WTC11 (cell line): ENCODE data around the gene TOGARAM2. TPM values are rescaled to one million over a fixed set of nuclear protein-coding genes. Genes with fewer than 3 reads are reported as not detected.

Experiments used
- ATAC-seq: fragments of 200-7000 bp; cut with Tn5 transposase; 2 replicates; pipeline ENCODE4 v1.10.0; 2021; ENCODE audit warnings: mild to moderate bottlenecking, moderate library complexity
- CTCF ChIA-PET: fragments of 300-600 bp; sonication (Branson Sonifier 250); formaldehyde crosslinking; loops from one replicate; lab custom pipeline; 2021; ENCODE audit warnings: antibody characterized with exemption; lab: Charles Lee
- POLR2A ChIA-PET: fragments of 350-600 bp; sonication (Branson Sonifier 250); formaldehyde crosslinking; loops from one replicate; lab custom pipeline; 2021; ENCODE audit warnings: antibody characterized with exemption; lab: Charles Lee
- DNase-seq: peaks from one replicate; pipeline ENCODE4 v3.0.0; 2021; ENCODE audit warnings: low spot score
- H3K27ac Mint-ChIP-seq: 2 replicates; pipeline ENCODE4 v1.8.0; 2021; ENCODE audit warnings: mixed read lengths
- H3K27me3 Mint-ChIP-seq: 2 replicates; pipeline ENCODE4 v1.8.0; 2021; ENCODE audit warnings: low read depth, mild to moderate bottlenecking, moderate library complexity, mixed read lengths
- H3K36me3 Mint-ChIP-seq: 2 replicates; pipeline ENCODE4 v1.8.0; 2021; ENCODE audit warnings: mixed read lengths
- H3K4me1 Mint-ChIP-seq: 2 replicates; pipeline ENCODE4 v1.8.0; 2022; ENCODE audit warnings: mixed read lengths
- H3K4me3 Mint-ChIP-seq: 2 replicates; pipeline ENCODE4 v1.8.0; 2021; ENCODE audit warnings: mild to moderate bottlenecking, moderate library complexity, mixed read lengths
- H3K9me3 Mint-ChIP-seq: 2 replicates; pipeline ENCODE4 v1.8.0; 2021; ENCODE audit warnings: mixed read lengths
- AFF4 ChIP-seq: sonication (generic); formaldehyde crosslinking; IDR thresholded peaks from 2 replicates; pipeline ENCODE4 v1.8.1; 2023; ENCODE audit warnings: mild to moderate bottlenecking, missing genetic modification reagents, borderline replicate concordance
- CREB1 ChIP-seq: sonication (generic); formaldehyde crosslinking; IDR thresholded peaks from 2 replicates; pipeline ENCODE4 v1.8.0; 2023; ENCODE audit warnings: mild to moderate bottlenecking, missing genetic modification reagents
- CREM ChIP-seq: sonication (generic); formaldehyde crosslinking; IDR thresholded peaks from 2 replicates; pipeline ENCODE4 v1.8.1; 2022; ENCODE audit warnings: mild to moderate bottlenecking, missing genetic modification reagents, moderate library complexity
- E2F1 ChIP-seq: sonication (generic); formaldehyde crosslinking; IDR thresholded peaks from 2 replicates; pipeline ENCODE4 v1.8.0; 2022; ENCODE audit warnings: mild to moderate bottlenecking, missing genetic modification reagents
- EMX1 ChIP-seq: fragments of 250-450 bp; sonication (Bioruptor Pico); IDR thresholded peaks from 2 replicates; pipeline ENCODE4 v1.8.0; 2021; ENCODE audit warnings: mild to moderate bottlenecking
- FOXP1 ChIP-seq: sonication (generic); formaldehyde crosslinking; IDR thresholded peaks from 2 replicates; pipeline ENCODE4 v1.8.0; 2022; ENCODE audit warnings: missing genetic modification reagents, mild to moderate bottlenecking, moderate library complexity, borderline replicate concordance
- FOXP4 ChIP-seq: sonication (generic); formaldehyde crosslinking; IDR thresholded peaks from 2 replicates; pipeline ENCODE4 v1.8.0; 2022; ENCODE audit warnings: mild to moderate bottlenecking, missing genetic modification reagents
- JUN ChIP-seq: sonication (generic); formaldehyde crosslinking; IDR thresholded peaks from 2 replicates; pipeline ENCODE4 v1.8.0; 2023; ENCODE audit warnings: mild to moderate bottlenecking, missing genetic modification reagents
- MYBL2 ChIP-seq: sonication (generic); formaldehyde crosslinking; IDR thresholded peaks from 2 replicates; pipeline ENCODE4 v1.8.1; 2023; ENCODE audit warnings: mild to moderate bottlenecking, moderate library complexity, missing genetic modification reagents
- NFATC4 ChIP-seq: fragments of 250-450 bp; sonication (Bioruptor Pico); IDR thresholded peaks from 2 replicates; pipeline ENCODE4 v1.9.0; 2021; ENCODE audit warnings: mild to moderate bottlenecking
- NFYB ChIP-seq: sonication (generic); formaldehyde crosslinking; conservative IDR thresholded peaks from 2 replicates; pipeline ENCODE4 v1.8.0; 2022; ENCODE audit warnings: low read depth, missing genetic modification reagents
- NR1H2 ChIP-seq: sonication (generic); formaldehyde crosslinking; IDR thresholded peaks from 2 replicates; pipeline ENCODE4 v1.9.0; 2021; ENCODE audit warnings: mild to moderate bottlenecking, moderate library complexity, missing genetic modification reagents
- OVOL2 ChIP-seq: fragments of 250-450 bp; sonication (Bioruptor Pico); IDR thresholded peaks from 2 replicates; pipeline ENCODE4 v1.9.0; 2021; ENCODE audit warnings: mild to moderate bottlenecking, borderline replicate concordance
- PRDM15 ChIP-seq: sonication (generic); formaldehyde crosslinking; IDR thresholded peaks from 2 replicates; pipeline ENCODE4 v1.8.0; 2022; ENCODE audit warnings: missing genetic modification reagents
- RELA ChIP-seq: sonication (generic); formaldehyde crosslinking; IDR thresholded peaks from 2 replicates; pipeline ENCODE4 v1.8.1; 2022; ENCODE audit warnings: missing genetic modification reagents, mild to moderate bottlenecking, borderline replicate concordance
- SMAD4 ChIP-seq: sonication (generic); formaldehyde crosslinking; IDR thresholded peaks from 2 replicates; pipeline ENCODE4 v1.8.0; 2022; ENCODE audit warnings: mild to moderate bottlenecking, missing genetic modification reagents
- TCF7 ChIP-seq: sonication (generic); formaldehyde crosslinking; IDR thresholded peaks from 2 replicates; pipeline ENCODE4 v1.8.0; 2022; ENCODE audit warnings: mild to moderate bottlenecking, low read depth, missing genetic modification reagents, moderate library complexity
- TEAD1 ChIP-seq: sonication (generic); formaldehyde crosslinking; IDR thresholded peaks from 2 replicates; pipeline ENCODE4 v1.8.0; 2022; ENCODE audit warnings: mild to moderate bottlenecking, missing genetic modification reagents
- TEAD4 ChIP-seq: sonication (generic); formaldehyde crosslinking; IDR thresholded peaks from 2 replicates; pipeline ENCODE4 v1.8.0; 2022; ENCODE audit warnings: mild to moderate bottlenecking, missing genetic modification reagents
- TP53 ChIP-seq: sonication (generic); formaldehyde crosslinking; IDR thresholded peaks from 2 replicates; pipeline ENCODE4 v1.8.1; 2023; ENCODE audit warnings: mild to moderate bottlenecking, missing genetic modification reagents
- ZNF396 ChIP-seq: fragments of 250-450 bp; sonication (Bioruptor Pico); IDR thresholded peaks from 2 replicates; pipeline ENCODE4 v1.8.0; 2021; ENCODE audit warnings: mild to moderate bottlenecking, moderate library complexity, borderline replicate concordance
- ZNF671 ChIP-seq: fragments of 250-450 bp; sonication (Bioruptor Pico); IDR thresholded peaks from 2 replicates; pipeline ENCODE4 v1.8.0; 2021; ENCODE audit warnings: mild to moderate bottlenecking
- total RNA-seq: library from RNA; stranded (reverse); gene quantifications from 3 replicates; pipeline ENCODE4 v1.2.3, GENCODE V29; 2021
- TF ChIP-seq, protein P1 (sequence below): sonication (generic); formaldehyde crosslinking; IDR thresholded peaks from 2 replicates; pipeline ENCODE4 v1.8.1; 2023; ENCODE audit warnings: mild to moderate bottlenecking, moderate library complexity, missing genetic modification reagents

Gene TOGARAM2
- total RNA-seq, 1 experiment from 2014 or later, result 1.0 TPM

DNA sequence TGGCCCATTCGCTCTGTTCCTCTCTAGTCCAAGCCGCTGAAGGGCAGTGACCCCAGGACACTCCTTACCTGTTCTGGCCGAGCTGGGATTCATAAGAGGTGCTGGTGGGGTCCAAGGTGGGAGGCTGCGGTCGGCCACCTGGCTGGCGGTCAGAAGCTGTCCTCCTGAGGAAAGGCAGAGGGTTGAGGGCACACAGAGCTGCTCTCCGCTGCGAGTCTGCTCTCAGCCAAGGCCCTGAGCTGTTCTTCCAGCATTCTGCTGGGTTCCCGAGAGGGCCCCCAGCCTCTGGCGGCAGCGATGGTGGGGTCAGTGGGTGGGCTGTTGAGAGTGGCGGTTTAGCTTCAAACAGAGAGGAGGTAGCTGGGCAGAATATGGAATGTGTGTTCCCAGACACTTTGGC is 89.4 kb downstream of the TOGARAM2 start:
- ChIA-PET CTCF (no interaction called here), POLR2A (no interaction called here)
- DNase-seq (no peak), ATAC-seq (no peak)
- Mint-ChIP-seq H3K27me3 (no peaks in the 10 kb centered on the region), H3K4me3 (no peak overlapping the region), H3K9me3 (no peaks in the 10 kb centered on the region), H3K4me1 (no peaks in the 10 kb centered on the region), H3K27ac (no peak overlapping the region), H3K36me3 (no peaks in the 10 kb centered on the region)
- TF ChIP-seq OVOL2 (CRISPR knock-in tag), result no peak
- TF ChIP-seq TP53 (CRISPR knock-in tag), result no peak
- no peak for TF ChIP-seq MYBL2
- no peak for TF ChIP-seq CREB1 (CRISPR knock-in tag)
- TF ChIP-seq SMAD4 (CRISPR knock-in tag), result no peak
- no peak for TF ChIP-seq CREM
- TF ChIP-seq RELA (CRISPR knock-in tag), result no peak
- TF ChIP-seq ZNF396 (CRISPR knock-in tag), result no peak
- TF ChIP-seq TCF7 (CRISPR knock-in tag), result no peak
- no peak for TF ChIP-seq FOXP1 (CRISPR knock-in tag)
- no peak for TF ChIP-seq NFYB (CRISPR knock-in tag)
- no peak for TF ChIP-seq JUN (CRISPR knock-in tag)
- no peak for TF ChIP-seq NR1H2
- no peak for TF ChIP-seq FOXP4 (CRISPR knock-in tag)
- TF ChIP-seq EMX1 (CRISPR knock-in tag), result no peak

DNA sequence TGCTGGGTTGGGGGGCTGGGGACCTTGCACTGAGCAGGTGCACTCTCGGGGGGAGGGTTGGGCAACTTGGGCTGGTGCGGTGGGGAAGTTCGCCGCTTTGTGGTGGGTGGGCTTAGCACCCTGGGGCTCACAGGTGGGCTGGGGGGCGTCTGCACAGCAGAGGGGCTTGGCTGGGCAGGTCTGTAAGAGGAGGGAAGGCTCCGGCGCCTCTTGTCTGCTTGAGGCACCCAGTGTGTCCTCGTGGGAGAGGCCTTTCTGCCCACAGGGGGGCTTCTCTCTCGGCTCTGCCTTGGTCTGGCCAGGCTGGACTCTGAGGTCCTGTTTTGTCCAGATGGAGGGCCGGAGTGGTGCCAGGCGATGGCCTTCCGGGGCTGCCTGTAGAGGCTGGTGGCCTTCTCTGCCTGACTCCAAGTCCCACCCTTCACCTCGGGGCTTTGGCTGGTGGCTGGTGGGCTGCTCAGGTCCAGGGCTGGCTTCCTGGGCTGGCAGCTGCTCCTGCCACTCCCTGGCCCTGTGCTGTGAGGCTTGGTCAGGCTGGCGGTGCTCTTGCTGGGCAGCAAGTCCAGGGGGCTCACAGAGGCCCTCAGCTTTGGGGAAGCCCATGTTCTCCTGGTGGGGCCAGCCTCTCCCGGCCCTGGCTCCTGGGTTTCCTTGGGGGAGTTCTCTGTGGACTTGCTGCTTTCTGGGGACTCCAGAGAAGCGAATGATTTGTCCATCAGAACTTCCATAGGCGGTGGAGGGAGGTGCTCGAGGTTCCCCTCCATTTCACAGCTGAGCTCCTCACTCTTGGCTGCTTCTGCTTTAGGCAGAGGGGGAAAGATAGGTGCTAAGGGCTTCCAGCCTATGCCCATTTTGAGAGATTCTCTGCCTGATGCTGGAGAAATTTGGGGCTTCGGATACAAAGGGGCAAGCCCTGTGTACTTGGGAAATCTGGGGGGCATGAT is 90.2 kb downstream of the TOGARAM2 start:
- CTCF ChIA-PET, result no interaction called here
- no peaks in the 10 kb centered on the region for H3K27me3 Mint-ChIP-seq
- ATAC-seq (no peak), DNase-seq (no peak)
- H3K9me3 Mint-ChIP-seq, result no peaks in the 10 kb centered on the region
- POLR2A ChIA-PET, result no interaction called here
- H3K4me1 Mint-ChIP-seq, result no peaks in the 10 kb centered on the region; the same call in 1 of the 2 replicates
- H3K27ac Mint-ChIP-seq, result no peak overlapping the region
- H3K36me3 Mint-ChIP-seq, result no peaks in the 10 kb centered on the region
- no peak overlapping the region for H3K4me3 Mint-ChIP-seq
- no peak for TF ChIP-seq TEAD4
- no peak for TF ChIP-seq PRDM15 (CRISPR knock-in tag)
- no peak for TF ChIP-seq ZNF396 (CRISPR knock-in tag)
- no peak for TF ChIP-seq TEAD1 (CRISPR knock-in tag)
- TF ChIP-seq AFF4 (CRISPR knock-in tag), result no peak
- TF ChIP-seq ZNF671 (CRISPR knock-in tag), result no peak
- TF ChIP-seq MYBL2, result no peak
- TF ChIP-seq SMAD4 (CRISPR knock-in tag), result no peak
- TF ChIP-seq NFATC4 (CRISPR knock-in tag), result no peak
- no peak for TF ChIP-seq JUN (CRISPR knock-in tag)
- no peak for TF ChIP-seq E2F1 (CRISPR knock-in tag)
- TF ChIP-seq, protein P1, sequence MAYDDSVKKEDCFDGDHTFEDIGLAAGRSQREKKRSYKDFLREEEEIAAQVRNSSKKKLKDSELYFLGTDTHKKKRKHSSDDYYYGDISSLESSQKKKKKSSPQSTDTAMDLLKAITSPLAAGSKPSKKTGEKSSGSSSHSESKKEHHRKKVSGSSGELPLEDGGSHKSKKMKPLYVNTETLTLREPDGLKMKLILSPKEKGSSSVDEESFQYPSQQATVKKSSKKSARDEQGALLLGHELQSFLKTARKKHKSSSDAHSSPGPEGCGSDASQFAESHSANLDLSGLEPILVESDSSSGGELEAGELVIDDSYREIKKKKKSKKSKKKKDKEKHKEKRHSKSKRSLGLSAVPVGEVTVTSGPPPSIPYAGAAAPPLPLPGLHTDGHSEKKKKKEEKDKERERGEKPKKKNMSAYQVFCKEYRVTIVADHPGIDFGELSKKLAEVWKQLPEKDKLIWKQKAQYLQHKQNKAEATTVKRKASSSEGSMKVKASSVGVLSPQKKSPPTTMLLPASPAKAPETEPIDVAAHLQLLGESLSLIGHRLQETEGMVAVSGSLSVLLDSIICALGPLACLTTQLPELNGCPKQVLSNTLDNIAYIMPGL (CRISPR knock-in tag), result no peak
